Keratinocyte (primary cell): ENCODE results near the gene CLEC18C. TPM values are rescaled to one million over a fixed set of nuclear protein-coding genes. Genes with fewer than 3 reads are reported as not detected.
"Not testable (repeated sequence)": the region's sequence is repeated elsewhere in the genome, so short reads cannot be mapped to it uniquely, and the experiment has no call there.

Experiments
- DNase-seq: peaks from one replicate; pipeline ENCODE4 v3.0.0-alpha.2; 2011; ENCODE audit warnings: low read depth, missing footprints, low spot score
- FAIRE-seq: peaks from 2 replicates; lab custom pipeline; 2011; peaks lifted over from hg19 to GRCh38; lab: Jason Lieb, UNC
- H2AFZ ChIP-seq: 2 replicates; pipeline ENCODE4 v1.6.0; 2012; ENCODE audit warnings: low read length, control low read depth, inconsistent platforms; ENCODE audit not compliant: control insufficient read depth
- H3K27ac ChIP-seq: 2 replicates; pipeline ENCODE4 v1.5.1; 2011; ENCODE audit warnings: low read length; ENCODE audit not compliant: control insufficient read depth, insufficient read depth
- H3K27me3 ChIP-seq: 3 replicates; pipeline ENCODE4 v1.6.0; 2011; ENCODE audit warnings: low read length; ENCODE audit not compliant: control insufficient read depth, insufficient read depth; ENCODE audit errors: extremely low read depth
- H3K36me3 ChIP-seq, 2 experiments: 2 replicates in 1 of 2; 3 replicates in 1 of 2; pipeline ENCODE4 v1.5.1; 2011; ENCODE audit warnings: low read length in 2 of 2, mild to moderate bottlenecking in 1 of 2; ENCODE audit not compliant: control insufficient read depth in 2 of 2, insufficient read depth in 2 of 2; ENCODE audit errors: extremely low read depth in 1 of 2
- H3K4me1 ChIP-seq: 3 replicates; pipeline ENCODE4 v1.5.1; 2011; ENCODE audit warnings: low read length; ENCODE audit not compliant: control insufficient read depth, insufficient read depth; ENCODE audit errors: extremely low read depth
- H3K4me2 ChIP-seq: 3 replicates; pipeline ENCODE4 v1.6.0; 2011; ENCODE audit warnings: low read depth, low read length; ENCODE audit not compliant: control insufficient read depth, insufficient read depth; ENCODE audit errors: extremely low read depth
- H3K4me3 ChIP-seq, 3 experiments: fragments of 200-600 bp in 1 of 3; sonication (generic) in 1 of 3; 2 replicates in 2 of 3; 3 replicates in 1 of 3; pipeline ENCODE4 v1.5.1; 2011 to 2016; ENCODE audit warnings: low read length in 3 of 3, mild to moderate bottlenecking in 3 of 3, control low read depth in 2 of 3, inconsistent platforms in 1 of 3, low read depth in 1 of 3, mixed read lengths in 1 of 3, mixed run types in 1 of 3, moderate library complexity in 1 of 3; ENCODE audit not compliant: control insufficient read depth in 2 of 3, insufficient read depth in 2 of 3; ENCODE audit errors: extremely low read depth in 1 of 3
- H3K79me2 ChIP-seq: 2 replicates; pipeline ENCODE4 v1.6.0; 2012; ENCODE audit warnings: low read length; ENCODE audit not compliant: control insufficient read depth, insufficient read depth
- H3K9ac ChIP-seq: 3 replicates; pipeline ENCODE4 v1.6.0; 2011; ENCODE audit warnings: low read length; ENCODE audit not compliant: control insufficient read depth, insufficient read depth; ENCODE audit errors: extremely low read depth
- H3K9me1 ChIP-seq: 3 replicates; pipeline ENCODE4 v1.6.0; 2011; ENCODE audit warnings: low read length; ENCODE audit not compliant: control insufficient read depth, insufficient read depth; ENCODE audit errors: extremely low read depth
- H3K9me3 ChIP-seq: 2 replicates; pipeline ENCODE4 v1.5.1; 2012; ENCODE audit warnings: low read depth, low read length; ENCODE audit not compliant: control insufficient read depth
- H4K20me1 ChIP-seq: 3 replicates; pipeline ENCODE4 v1.6.0; 2011; ENCODE audit warnings: low read length; ENCODE audit not compliant: control insufficient read depth, insufficient read depth; ENCODE audit errors: extremely low read depth
- CTCF ChIP-seq, 3 experiments: IDR thresholded peaks in 1 of 3; conservative IDR thresholded peaks in 1 of 3; optimal IDR thresholded peaks in 1 of 3; 2 replicates in 2 of 3; 3 replicates in 1 of 3; pipeline versions ENCODE3 to v1.5.1; 2011; ENCODE audit warnings: low read length in 3 of 3, mild to moderate bottlenecking in 3 of 3, moderate library complexity in 2 of 3, control low read depth in 1 of 3, inconsistent platforms in 1 of 3; ENCODE audit not compliant: insufficient read depth in 2 of 3; ENCODE audit errors: extremely low read depth in 1 of 3
- EZH2 ChIP-seq: IDR thresholded peaks from one replicate; pipeline ENCODE4 v1.6.1; 2012; ENCODE audit warnings: inconsistent platforms, mild to moderate bottlenecking, low read length, moderate library complexity
- dilution Hi-C: fragments of 300-500 bp; cut with MboI; formaldehyde crosslinking; loops from one replicate; pipeline ENCODE4 v1.7.0; 2020; ENCODE audit warnings: low sequenced_read_pairs; ENCODE audit not compliant: extremely low pct_ligation_motif_present
- polyA plus RNA-seq, 5 experiments: library from polyadenylated mRNA; depleted of rRNA in 3 of 5; stranded (reverse) in 3 of 5; stranded (forward) in 1 of 5; unstranded in 1 of 5; fragments of >200 nt; gene quantifications; 1 replicate in 1 of 5; 2 replicates in 3 of 5; 3 replicates in 1 of 5; pipeline versions ENCODE4 v1.2.1 to v1.2.3, GENCODE V29; 2011 to 2012; ENCODE audit warnings: missing spikeins in 2 of 5, low read depth in 1 of 5, low replicate concordance in 1 of 5

Gene CLEC18C
- polyA plus RNA-seq, 1 donor (not counting 4 experiments of a cell fraction or from before 2014, with no cell fraction given), result not detected

GRCh38 chr16:70151941-70152509, 21.6 kb upstream of the CLEC18C start:
- dilution Hi-C loops, result no loop called here
- peaks cover 10 to 25% of the 10 kb centered on the region in 2 experiments for H3K36me3 ChIP-seq

DNA sequence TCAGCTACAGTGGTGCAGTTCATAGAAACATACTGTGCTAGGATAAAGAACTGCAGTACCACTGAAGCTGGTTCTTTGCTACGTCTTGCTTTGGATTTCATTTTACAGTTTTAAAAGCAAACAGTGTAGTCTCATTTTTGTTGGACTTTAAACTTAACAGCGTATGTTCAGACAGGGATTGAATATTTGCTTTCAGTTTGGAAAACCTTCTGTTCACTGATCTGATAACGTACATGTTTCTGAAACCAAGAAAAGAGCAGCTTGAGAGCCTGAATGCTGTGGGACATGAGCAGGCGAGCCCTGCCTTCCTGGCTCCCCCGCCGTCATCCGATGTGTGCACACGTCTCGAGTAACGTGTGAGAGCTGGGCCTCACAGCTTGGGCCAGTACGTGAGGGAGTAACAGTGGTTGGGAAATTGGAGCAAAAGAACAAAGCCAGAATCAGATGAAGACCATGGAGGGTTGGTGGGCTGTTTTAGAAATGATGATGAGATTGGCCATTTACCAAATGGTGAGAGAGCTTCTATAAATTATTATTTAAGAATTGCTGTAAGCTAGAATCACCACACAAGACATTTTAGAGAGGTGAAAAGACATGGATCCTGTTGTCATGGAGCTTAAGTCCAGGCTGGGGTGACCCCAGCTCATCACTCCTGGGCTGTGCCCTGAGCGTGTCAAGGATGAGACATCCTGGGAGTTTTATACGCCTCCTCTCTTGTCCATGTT, 20.8 kb upstream of the CLEC18C start:
- TF ChIP-seq EZH2 (no peak), CTCF (optimal IDR thresholded peaks at IDR 0.05 in 1 of 3, IDR thresholded peaks at IDR 0.05 in 1 of 3, conservative IDR thresholded peaks at IDR 0.05 in 1 of 3; ENCODE audit: extremely low read depth in 1 of 3, insufficient read depth in 2 of 3, low read length in 3 of 3) (no peak)
- Histone ChIP-seq H3K4me3 (no peak overlapping the region), H2AFZ (no peak overlapping the region), H3K4me2 (no peak overlapping the region), H3K27me3 (no peaks in the 10 kb centered on the region), H3K9me1 (no peaks in the 10 kb centered on the region), H3K9ac (no peak overlapping the region), H3K36me3 (peaks cover 13 to 28% of the 10 kb centered on the region in 2 experiments), H3K27ac (no peak overlapping the region), H3K9me3 (no peaks in the 10 kb centered on the region), H3K4me1 (no peaks in the 10 kb centered on the region), H3K79me2 (no peaks in the 10 kb centered on the region), H4K20me1 (no peaks in the 10 kb centered on the region)
- FAIRE-seq (no peak), DNase-seq (no peak)
- dilution Hi-C loops, result no loop called here

More at GRCh38 chr16:70151941-70152509, 21.6 kb upstream of the CLEC18C start:
- no peaks in the 10 kb centered on the region for H3K9me1 ChIP-seq
- H3K79me2 ChIP-seq, result no peaks in the 10 kb centered on the region
- no peak overlapping the region for H3K4me3 ChIP-seq
- no peak overlapping the region for H3K27ac ChIP-seq
- no peak for FAIRE-seq
- H3K9me3 ChIP-seq, result no peaks in the 10 kb centered on the region
- no peak overlapping the region for H2AFZ ChIP-seq
- no peak overlapping the region for H3K4me2 ChIP-seq
- H3K27me3 ChIP-seq, result no peaks in the 10 kb centered on the region
- H3K9ac ChIP-seq, result no peak overlapping the region
- TF ChIP-seq EZH2 (no peak), CTCF (optimal IDR thresholded peaks at IDR 0.05 in 1 of 3, IDR thresholded peaks at IDR 0.05 in 1 of 3, conservative IDR thresholded peaks at IDR 0.05 in 1 of 3; ENCODE audit: extremely low read depth in 1 of 3, insufficient read depth in 2 of 3, low read length in 3 of 3) (no peak)
- no peaks in the 10 kb centered on the region for H4K20me1 ChIP-seq
- no peak for DNase-seq
- no peaks in the 10 kb centered on the region for H3K4me1 ChIP-seq

- H3K9ac ChIP-seq, H3K4me1 ChIP-seq, FAIRE-seq, H3K79me2 ChIP-seq, H3K9me3 ChIP-seq, H2AFZ ChIP-seq, H3K27ac ChIP-seq, H3K9me1 ChIP-seq, DNase-seq, dilution Hi-C loops, H3K4me2 ChIP-seq, H3K27me3 ChIP-seq, H4K20me1 ChIP-seq, H3K4me3 ChIP-seq: not testable (repeated sequence)
- H3K36me3 ChIP-seq, result peaks cover 10 to 35% of the 10 kb centered on the region in 2 experiments
Measured at GRCh38 chr16:70154736-70155135, 18.9 kb upstream of the CLEC18C start.
